Keratinocyte (primary cell): ENCODE data around the gene SUPT5H. TPM values are rescaled to one million over a fixed set of nuclear protein-coding genes. Genes with fewer than 3 reads are reported as not detected.

Source experiments
- DNase-seq: peaks from one replicate; pipeline ENCODE4 v3.0.0-alpha.2; 2011; ENCODE audit warnings: low read depth, missing footprints, low spot score
- FAIRE-seq: peaks from 2 replicates; lab custom pipeline; 2011; peaks lifted over from hg19 to GRCh38; lab: Jason Lieb, UNC
- H2AFZ ChIP-seq: 2 replicates; pipeline ENCODE4 v1.6.0; 2012; ENCODE audit warnings: low read length, control low read depth, inconsistent platforms; ENCODE audit not compliant: control insufficient read depth
- H3K27ac ChIP-seq: 2 replicates; pipeline ENCODE4 v1.5.1; 2011; ENCODE audit warnings: low read length; ENCODE audit not compliant: control insufficient read depth, insufficient read depth
- H3K27me3 ChIP-seq: 3 replicates; pipeline ENCODE4 v1.6.0; 2011; ENCODE audit warnings: low read length; ENCODE audit not compliant: control insufficient read depth, insufficient read depth; ENCODE audit errors: extremely low read depth
- H3K36me3 ChIP-seq, 2 experiments: 2 replicates in 1 of 2; 3 replicates in 1 of 2; pipeline ENCODE4 v1.5.1; 2011; ENCODE audit warnings: low read length in 2 of 2, mild to moderate bottlenecking in 1 of 2; ENCODE audit not compliant: control insufficient read depth in 2 of 2, insufficient read depth in 2 of 2; ENCODE audit errors: extremely low read depth in 1 of 2
- H3K4me1 ChIP-seq: 3 replicates; pipeline ENCODE4 v1.5.1; 2011; ENCODE audit warnings: low read length; ENCODE audit not compliant: control insufficient read depth, insufficient read depth; ENCODE audit errors: extremely low read depth
- H3K4me2 ChIP-seq: 3 replicates; pipeline ENCODE4 v1.6.0; 2011; ENCODE audit warnings: low read depth, low read length; ENCODE audit not compliant: control insufficient read depth, insufficient read depth; ENCODE audit errors: extremely low read depth
- H3K4me3 ChIP-seq, 3 experiments: fragments of 200-600 bp in 1 of 3; sonication (generic) in 1 of 3; 2 replicates in 2 of 3; 3 replicates in 1 of 3; pipeline ENCODE4 v1.5.1; 2011 to 2016; ENCODE audit warnings: low read length in 3 of 3, mild to moderate bottlenecking in 3 of 3, control low read depth in 2 of 3, inconsistent platforms in 1 of 3, low read depth in 1 of 3, mixed read lengths in 1 of 3, mixed run types in 1 of 3, moderate library complexity in 1 of 3; ENCODE audit not compliant: control insufficient read depth in 2 of 3, insufficient read depth in 2 of 3; ENCODE audit errors: extremely low read depth in 1 of 3
- H3K79me2 ChIP-seq: 2 replicates; pipeline ENCODE4 v1.6.0; 2012; ENCODE audit warnings: low read length; ENCODE audit not compliant: control insufficient read depth, insufficient read depth
- H3K9ac ChIP-seq: 3 replicates; pipeline ENCODE4 v1.6.0; 2011; ENCODE audit warnings: low read length; ENCODE audit not compliant: control insufficient read depth, insufficient read depth; ENCODE audit errors: extremely low read depth
- H3K9me1 ChIP-seq: 3 replicates; pipeline ENCODE4 v1.6.0; 2011; ENCODE audit warnings: low read length; ENCODE audit not compliant: control insufficient read depth, insufficient read depth; ENCODE audit errors: extremely low read depth
- H3K9me3 ChIP-seq: 2 replicates; pipeline ENCODE4 v1.5.1; 2012; ENCODE audit warnings: low read depth, low read length; ENCODE audit not compliant: control insufficient read depth
- H4K20me1 ChIP-seq: 3 replicates; pipeline ENCODE4 v1.6.0; 2011; ENCODE audit warnings: low read length; ENCODE audit not compliant: control insufficient read depth, insufficient read depth; ENCODE audit errors: extremely low read depth
- CTCF ChIP-seq, 3 experiments: IDR thresholded peaks in 1 of 3; conservative IDR thresholded peaks in 1 of 3; optimal IDR thresholded peaks in 1 of 3; 2 replicates in 2 of 3; 3 replicates in 1 of 3; pipeline versions ENCODE3 to v1.5.1; 2011; ENCODE audit warnings: low read length in 3 of 3, mild to moderate bottlenecking in 3 of 3, moderate library complexity in 2 of 3, control low read depth in 1 of 3, inconsistent platforms in 1 of 3; ENCODE audit not compliant: insufficient read depth in 2 of 3; ENCODE audit errors: extremely low read depth in 1 of 3
- EZH2 ChIP-seq: IDR thresholded peaks from one replicate; pipeline ENCODE4 v1.6.1; 2012; ENCODE audit warnings: inconsistent platforms, mild to moderate bottlenecking, low read length, moderate library complexity
- dilution Hi-C: fragments of 300-500 bp; cut with MboI; formaldehyde crosslinking; loops from one replicate; pipeline ENCODE4 v1.7.0; 2020; ENCODE audit warnings: low sequenced_read_pairs; ENCODE audit not compliant: extremely low pct_ligation_motif_present
- polyA plus RNA-seq, 5 experiments: library from polyadenylated mRNA; depleted of rRNA in 3 of 5; stranded (reverse) in 3 of 5; stranded (forward) in 1 of 5; unstranded in 1 of 5; fragments of >200 nt; gene quantifications; 1 replicate in 1 of 5; 2 replicates in 3 of 5; 3 replicates in 1 of 5; pipeline versions ENCODE4 v1.2.1 to v1.2.3, GENCODE V29; 2011 to 2012; ENCODE audit warnings: missing spikeins in 2 of 5, low read depth in 1 of 5, low replicate concordance in 1 of 5

SUPT5H gene
- polyA plus RNA-seq, 1 donor (not counting 4 experiments of a cell fraction or from before 2014, with no cell fraction given) = 63.2 TPM

GRCh38 chr19:39410017-39410830, 35.2 kb upstream of the SUPT5H start:
- FAIRE-seq (no peak), DNase-seq (no peak)
- dilution Hi-C loops = no loop called here
- Histone ChIP-seq H3K27ac (peak overlapping the region; percentile 88), H2AFZ (no peak overlapping the region), H3K4me3 (peak overlapping the region; percentile 61 to 85 (median 75)), H4K20me1 (peaks cover 4% of the 10 kb centered on the region), H3K36me3 (peaks cover 6 to 14% of the 10 kb centered on the region in 2 experiments), H3K79me2 (peaks cover 24% of the 10 kb centered on the region), H3K27me3 (no peaks in the 10 kb centered on the region), H3K9ac (peak overlapping the region; percentile 93), H3K4me2 (peak overlapping the region; percentile 72), H3K9me3 (no peaks in the 10 kb centered on the region), H3K4me1 (peaks cover 24% of the 10 kb centered on the region), H3K9me1 (no peaks in the 10 kb centered on the region)
- TF ChIP-seq EZH2 (no peak), CTCF (optimal IDR thresholded peaks at IDR 0.05 in 1 of 3, IDR thresholded peaks at IDR 0.05 in 1 of 3, conservative IDR thresholded peaks at IDR 0.05 in 1 of 3; ENCODE audit: extremely low read depth in 1 of 3, insufficient read depth in 2 of 3, low read length in 3 of 3) (no peak)

- Histone ChIP-seq H4K20me1 (peaks cover 4% of the 10 kb centered on the region), H3K79me2 (peaks cover 24% of the 10 kb centered on the region), H3K4me3 (no peak overlapping the region), H3K9me1 (no peaks in the 10 kb centered on the region), H3K9ac (peak overlapping the region; percentile 93), H3K9me3 (no peaks in the 10 kb centered on the region), H3K36me3 (peaks cover 6 to 14% of the 10 kb centered on the region in 2 experiments), H3K4me1 (peaks cover 24% of the 10 kb centered on the region), H3K27ac (peak overlapping the region; percentile 88), H3K4me2 (peak overlapping the region; percentile 72), H3K27me3 (no peaks in the 10 kb centered on the region), H2AFZ (no peak overlapping the region)
- TF ChIP-seq EZH2 (no peak), CTCF (optimal IDR thresholded peaks at IDR 0.05 in 1 of 3, IDR thresholded peaks at IDR 0.05 in 1 of 3, conservative IDR thresholded peaks at IDR 0.05 in 1 of 3; ENCODE audit: extremely low read depth in 1 of 3, insufficient read depth in 2 of 3, low read length in 3 of 3) (no peak)
- FAIRE-seq (no peak), DNase-seq (no peak)
- dilution Hi-C loops = no loop called here
Observed at GRCh38 chr19:39410831-39411080, 34.6 kb upstream of the SUPT5H start.
